GM18505 (cell line): Measurements from ENCODE around the gene CCDC183.

Experiments
- ATAC-seq: cut with Tn5 transposase; IDR thresholded peaks from one replicate; pipeline ENCODE4 v1.9.1; 2021; ENCODE audit not compliant: unreplicated experiment
- POLR2A ChIP-seq: IDR thresholded peaks from 4 replicates; pipeline ENCODE4 v1.6.1; 2011; ENCODE audit warnings: borderline replicate concordance; ENCODE audit not compliant: insufficient read depth, insufficient read length; ENCODE audit errors: extremely low read depth

Gene CCDC183

GRCh38 chr9:136851941-136852663 is 56.0 kb downstream of the CCDC183 start, which contains the start of gene MAMDC4:
MAMDC4 (plus strand) TSS chr9:136852346; CDS start chr9:136852417, 71 bp downstream.
- no peak for ATAC-seq
- TF ChIP-seq POLR2A = no peak

GRCh38 chr9:136852664-136853595 is 56.8 kb downstream of the CCDC183 start:
- TF ChIP-seq POLR2A = no peak

GRCh38 chr9:136853596-136854112 is 57.5 kb downstream of the CCDC183 start:
- no peak for TF ChIP-seq POLR2A
- no peak for ATAC-seq

More at GRCh38 chr9:136852664-136853595, 56.8 kb downstream of the CCDC183 start:
- no peak for ATAC-seq

GRCh38 chr9:136854113-136854841 is 58.1 kb downstream of the CCDC183 start:
- TF ChIP-seq POLR2A = no peak

GRCh38 chr9:136854842-136855460 is 58.8 kb downstream of the CCDC183 start:
- no peak for TF ChIP-seq POLR2A
- no peak for ATAC-seq

More at GRCh38 chr9:136854113-136854841, 58.1 kb downstream of the CCDC183 start:
- no peak for ATAC-seq

GRCh38 chr9:136855461-136856078 is 59.4 kb downstream of the CCDC183 start:
- no peak for ATAC-seq

GRCh38 chr9:136856079-136856476 is 59.9 kb downstream of the CCDC183 start:
- no peak for TF ChIP-seq POLR2A
- ATAC-seq = no peak

More at GRCh38 chr9:136855461-136856078, 59.4 kb downstream of the CCDC183 start:
- no peak for TF ChIP-seq POLR2A

- TF ChIP-seq POLR2A = no peak
- no peak for ATAC-seq
Measured at GRCh38 chr9:136856541-136857141, 60.5 kb downstream of the CCDC183 start.

- TF ChIP-seq POLR2A = no peak
- ATAC-seq = no peak
Measured at GRCh38 chr9:136857166-136857565, 61.0 kb downstream of the CCDC183 start.
